A549 (cell line): ENCODE results near the gene VSTM1. TPM values are rescaled to one million over a fixed set of nuclear protein-coding genes. Genes with fewer than 3 reads are reported as not detected.

Experiments
- ATAC-seq, 2 experiments: fragments of 200-7000 bp in 1 of 2; fragments of >200 bp in 1 of 2; cut with Nextera tagmentation in 1 of 2; cut with Tn5 transposase in 1 of 2; 3 replicates each; pipeline versions ENCODE4 v1.8.0 to v1.9.1; 2018 to 2020; ENCODE audit warnings: mild to moderate bottlenecking in 1 of 2, moderate library complexity in 1 of 2
- CTCF ChIA-PET: fragments of 300-600 bp; sonication (Branson Sonifier 250); formaldehyde crosslinking; extraction: SDS; loops from one replicate; lab custom pipeline; 2021; ENCODE audit warnings: antibody characterized with exemption, inconsistent platforms; lab: Yijun Ruan, JAX
- POLR2A ChIA-PET: fragments of 350-600 bp; formaldehyde crosslinking; extraction: SDS; loops from one replicate; lab custom pipeline; 2021; ENCODE audit warnings: antibody characterized with exemption, inconsistent platforms; lab: Yijun Ruan, JAX
- DNase-seq, 2 experiments: peaks; one replicate each; pipeline versions ENCODE4 v3.0.0 to v3.0.0-alpha.2; 2011 to 2016; ENCODE audit warnings: low read depth in 1 of 2, low spot score in 1 of 2
- FAIRE-seq: peaks from 2 replicates; lab custom pipeline; 2011; peaks lifted over from hg19 to GRCh38; lab: Jason Lieb, UNC
- H3K27ac ChIP-seq, 2 experiments: fragments of >200 bp; sonication (Bioruptor Twin); formaldehyde crosslinking; 3 replicates each; pipeline ENCODE4 v1.5.1; 2016 to 2017
- H3K4me1 ChIP-seq: fragments of >200 bp; sonication (Bioruptor Twin); formaldehyde crosslinking; 3 replicates; pipeline ENCODE4 v1.6.1; 2016
- H3K4me2 ChIP-seq: fragments of >200 bp; sonication (Bioruptor Twin); formaldehyde crosslinking; 3 replicates; pipeline ENCODE4 v1.6.1; 2016
- H3K4me3 ChIP-seq: fragments of >200 bp; sonication (Bioruptor Twin); formaldehyde crosslinking; 3 replicates; pipeline ENCODE4 v1.5.1; 2016
- H3K9me3 ChIP-seq: fragments of >200 bp; sonication (Bioruptor Twin); formaldehyde crosslinking; 3 replicates; pipeline ENCODE4 v1.6.1; 2016
- CBX8 ChIP-seq: fragments of 200-600 bp; sonication (generic); IDR thresholded peaks from 2 replicates; pipeline ENCODE4 v1.6.1; 2016
- EHF ChIP-seq: fragments of 250-450 bp; sonication (Bioruptor Pico); IDR thresholded peaks from 2 replicates; pipeline ENCODE4 v1.5.0; 2020; ENCODE audit warnings: mild to moderate bottlenecking
- FOSB ChIP-seq: fragments of 250-450 bp; sonication (Bioruptor Pico); IDR thresholded peaks from 2 replicates; pipeline ENCODE4 v1.5.0; 2020; ENCODE audit warnings: mild to moderate bottlenecking, moderate library complexity
- HDAC2 ChIP-seq: fragments of 200-600 bp; sonication (generic); IDR thresholded peaks from 2 replicates; pipeline ENCODE4 v1.6.1; 2016
- HOXB13 ChIP-seq: fragments of 250-450 bp; sonication (Bioruptor Pico); IDR thresholded peaks from 2 replicates; pipeline ENCODE4 v1.5.0; 2020; ENCODE audit warnings: low read depth, mild to moderate bottlenecking, moderate library complexity
- JUNB ChIP-seq: fragments of >200 bp; sonication (Bioruptor Twin); formaldehyde crosslinking; IDR thresholded peaks from 2 replicates; pipeline ENCODE4 v1.6.1; 2016
- KDM5A ChIP-seq: fragments of 200-600 bp; sonication (generic); IDR thresholded peaks from 2 replicates; pipeline ENCODE4 v1.6.1; 2016; ENCODE audit warnings: antibody characterized with exemption, mild to moderate bottlenecking
- MYC ChIP-seq: IDR thresholded peaks from 2 replicates; pipeline ENCODE4 v1.6.1; 2012; ENCODE audit warnings: mild to moderate bottlenecking, inconsistent platforms, low read length, improper control_type of control experiment, borderline replicate concordance
- NFE2L2 ChIP-seq: fragments of 150-350 bp; conservative IDR thresholded peaks from 2 replicates; pipeline ENCODE4 v1.6.1; 2014; ENCODE audit warnings: low read length
- POLR2A ChIP-seq: IDR thresholded peaks from 2 replicates; pipeline ENCODE4 v1.6.1; 2012; ENCODE audit warnings: mild to moderate bottlenecking, low read length
- RAD21 ChIP-seq, 2 experiments: fragments of >200 bp in 1 of 2; sonication (Bioruptor Twin) in 1 of 2; formaldehyde crosslinking in 1 of 2; IDR thresholded peaks in 1 of 2; conservative IDR thresholded peaks in 1 of 2; 2 replicates in 1 of 2; 3 replicates in 1 of 2; pipeline ENCODE4 v1.6.1; 2012 to 2018; ENCODE audit warnings: inconsistent platforms in 1 of 2
- RARB ChIP-seq: fragments of 250-450 bp; sonication (Bioruptor Pico); IDR thresholded peaks from 2 replicates; pipeline ENCODE4 v1.8.0; 2021; ENCODE audit warnings: mild to moderate bottlenecking, moderate library complexity
- RNF2 ChIP-seq: fragments of 200-600 bp; sonication (generic); IDR thresholded peaks from 2 replicates; pipeline ENCODE4 v1.6.1; 2016; ENCODE audit warnings: low read depth, mild to moderate bottlenecking, antibody characterized with exemption, moderate library complexity, borderline replicate concordance
- ZFP36 ChIP-seq: fragments of 450-650 bp; IDR thresholded peaks from 2 replicates; pipeline ENCODE4 v1.6.1; 2014; ENCODE audit warnings: borderline replicate concordance; ENCODE audit not compliant: partially characterized antibody
- ZSCAN20 ChIP-seq: fragments of 250-450 bp; sonication (Bioruptor Pico); IDR thresholded peaks from 2 replicates; pipeline ENCODE4 v1.8.0; 2022; ENCODE audit warnings: mild to moderate bottlenecking, moderate library complexity
- WGBS: methylation state at CpG from one replicate; pipeline ENCODE4 v1.1.6; 2017; ENCODE audit errors: missing lambda C conversion rate; 5-methylcytosine and 5-hydroxymethylcytosine counted together
- polyA plus RNA-seq, 4 experiments: library from polyadenylated mRNA; depleted of rRNA in 3 of 4; stranded (reverse); fragments of >200 nt; fragmentation: RNase III in 1 of 4; extraction: RNeasy Plus Mini Kit Qiagen cat#74134 plus additional on column Dnase treatment in 1 of 4; gene quantifications; 2 replicates in 3 of 4; 3 replicates in 1 of 4; pipeline ENCODE4 v1.2.3, GENCODE V29; 2011 to 2017
- TF ChIP-seq, protein P1 (sequence below): fragments of 250-450 bp; sonication (Bioruptor Pico); IDR thresholded peaks from 2 replicates; pipeline ENCODE4 v1.5.0; 2020; ENCODE audit warnings: low read depth, mild to moderate bottlenecking, moderate library complexity
- TF ChIP-seq, protein P2 (sequence below): IDR thresholded peaks from 2 replicates; pipeline ENCODE4 v1.6.1; 2012; ENCODE audit warnings: low read depth, borderline replicate concordance
- TF ChIP-seq, protein P3 (sequence below): IDR thresholded peaks from 2 replicates; pipeline ENCODE4 v1.6.1; 2012
- TF ChIP-seq, protein P4 (sequence below): fragments of 250-450 bp; sonication (Bioruptor Pico); IDR thresholded peaks from 2 replicates; pipeline ENCODE4 v1.5.0; 2021; ENCODE audit warnings: mild to moderate bottlenecking, moderate library complexity, borderline replicate concordance
- TF ChIP-seq, protein P5 (sequence below): fragments of 150-350 bp; IDR thresholded peaks from 2 replicates; pipeline ENCODE4 v1.6.1; 2014; ENCODE audit warnings: low read depth, mild to moderate bottlenecking, low read length

Gene VSTM1
- polyA plus RNA-seq, 2 of the 4 experiments (the other 2 are of a cell fraction), result 0.25 to 0.50 TPM

DNA sequence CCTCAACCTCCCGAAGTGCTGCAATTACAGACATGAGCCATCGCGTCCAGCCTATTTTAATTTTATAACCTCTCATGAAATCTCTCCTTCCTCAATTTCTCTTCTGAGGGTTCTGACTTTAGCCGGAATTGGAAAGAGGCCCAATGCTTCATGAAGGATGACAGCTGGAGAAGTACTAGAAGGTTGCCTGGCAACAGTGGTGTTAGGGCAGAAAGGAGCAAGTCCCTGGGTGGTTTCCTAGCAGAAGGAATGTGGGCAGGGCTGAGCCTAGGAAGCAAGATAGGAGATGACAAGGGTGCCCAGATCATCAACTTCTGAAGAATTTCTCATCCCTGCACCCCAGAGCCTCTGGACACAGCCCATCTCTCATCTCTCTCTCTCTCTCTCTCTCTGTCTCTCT is 46.4 kb downstream of the VSTM1 start:
- WGBS, result 92% methylated on average over 4 of the region's 4 CpGs
- peak; percentile 50 to 88 for DNase-seq

DNA sequence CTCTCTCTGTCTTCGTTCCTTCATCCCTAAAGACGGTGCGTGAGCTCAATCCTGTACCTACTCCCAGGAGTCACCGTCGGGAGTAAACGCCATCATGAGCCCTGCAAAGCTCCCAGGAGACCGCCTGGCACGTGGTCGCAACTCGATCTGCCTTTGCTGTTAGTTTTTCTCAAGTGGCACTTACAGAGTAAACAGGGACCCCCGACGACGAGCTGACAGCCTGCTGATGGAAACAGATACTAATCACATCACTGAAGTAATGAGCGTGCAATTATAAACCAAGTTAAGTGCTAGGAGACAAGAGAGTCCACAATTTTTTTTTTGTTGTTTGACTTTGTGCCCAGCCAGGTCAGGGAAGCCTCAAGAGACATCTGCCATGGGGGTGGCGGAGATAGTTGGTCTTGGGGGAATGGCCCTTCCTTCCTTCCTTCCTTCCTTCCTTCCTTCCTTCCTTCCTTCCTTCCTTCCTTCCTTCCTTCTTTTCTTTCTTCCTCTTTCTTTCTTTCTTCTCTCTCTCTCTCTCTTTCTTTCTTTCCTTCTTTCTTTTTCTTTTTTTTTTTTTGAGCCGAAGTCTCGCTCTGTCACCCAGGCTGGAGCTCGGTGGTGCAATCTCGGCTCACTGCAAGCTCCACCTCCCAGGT is 48.7 kb downstream of the VSTM1 start:
- ATAC-seq (no peak), FAIRE-seq (no peak), DNase-seq (no peak)
- TF ChIP-seq KDM5A, result no peak
- TF ChIP-seq ZSCAN20 (CRISPR knock-in tag), result no peak
- no peak for TF ChIP-seq POLR2A
- TF ChIP-seq HDAC2, result no peak
- TF ChIP-seq JUNB, result no peak
- CTCF ChIA-PET, result interaction anchor here (0.6 to 4.4 kb wide), 5 partner anchors 8 to 249 kb away, joined by 3 to 31 read pairs (median 5); no protein-coding TSS in a partner anchor
- no peak overlapping the region for H3K4me2 ChIP-seq
- no peak overlapping the region for H3K4me3 ChIP-seq
- peaks cover 11% of the 10 kb centered on the region for H3K9me3 ChIP-seq
- POLR2A ChIA-PET, result no interaction called here
- peak overlapping the region; percentile 58 to 92 for H3K27ac ChIP-seq
- peaks cover 32% of the 10 kb centered on the region for H3K4me1 ChIP-seq
- WGBS, result 75% methylated on average over 19 of the region's 19 CpGs

More for the DNA sequence above, 46.4 kb downstream of the VSTM1 start:
- TF ChIP-seq NFE2L2 (no peak), HDAC2 (no peak)
- TF ChIP-seq, protein P1, sequence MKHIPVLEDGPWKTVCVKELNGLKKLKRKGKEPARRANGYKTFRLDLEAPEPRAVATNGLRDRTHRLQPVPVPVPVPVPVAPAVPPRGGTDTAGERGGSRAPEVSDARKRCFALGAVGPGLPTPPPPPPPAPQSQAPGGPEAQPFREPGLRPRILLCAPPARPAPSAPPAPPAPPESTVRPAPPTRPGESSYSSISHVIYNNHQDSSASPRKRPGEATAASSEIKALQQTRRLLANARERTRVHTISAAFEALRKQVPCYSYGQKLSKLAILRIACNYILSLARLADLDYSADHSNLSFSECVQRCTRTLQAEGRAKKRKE (CRISPR knock-in tag), result 0 out of 2 replicates have a peak, but pooled peaks have one; percentile 5
- Histone ChIP-seq H3K27ac (peak overlapping the region; percentile 85 to 92; a peak in 4 of 6 replicates), H3K4me1 (peaks cover 34% of the 10 kb centered on the region), H3K4me2 (no peak overlapping the region), H3K4me3 (no peak overlapping the region), H3K9me3 (peaks cover 11% of the 10 kb centered on the region)
- ATAC-seq (peak in 1 of 2 experiments; percentile 15; a peak in 3 of 6 replicates), FAIRE-seq (peak; percentile 93)
- ChIA-PET POLR2A (interaction anchor here (0.7 to 0.8 kb wide), 3 partner anchors 26 to 151 kb away, joined by 3 to 10 read pairs (median 4); partner anchors contain the start of gene CACNG6), CTCF (interaction anchor here (0.9 to 3.1 kb wide), 10 partner anchors 8 to 208 kb away, joined by 3 to 10 read pairs (median 4); partner anchors contain the start of gene CACNG6)

DNA sequence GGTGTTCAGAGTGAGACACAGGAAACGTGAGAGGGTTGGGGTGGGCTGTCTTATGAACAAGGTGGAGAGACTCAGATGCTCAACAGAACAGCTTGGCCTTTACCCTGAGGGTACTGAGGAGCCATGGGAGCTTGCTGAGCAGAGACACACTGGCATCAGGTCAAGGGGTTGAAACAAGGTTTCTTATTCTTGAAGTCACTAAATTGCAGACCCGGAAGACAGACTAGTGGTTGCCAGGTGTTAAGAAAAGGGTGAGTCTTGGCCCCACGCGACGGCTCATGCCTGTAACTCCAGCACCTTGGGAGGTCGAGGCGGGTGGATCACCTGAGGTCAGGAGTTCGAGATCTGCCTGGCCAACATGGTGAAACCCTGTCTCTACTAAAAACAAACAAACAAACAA is 49.8 kb downstream of the VSTM1 start:
- 74% methylated on average over 8 of the region's 8 CpGs for WGBS
- POLR2A ChIA-PET, result no interaction called here
- H3K9me3 ChIP-seq, result peaks cover 11% of the 10 kb centered on the region
- H3K4me2 ChIP-seq, result no peak overlapping the region
- H3K4me3 ChIP-seq, result no peak overlapping the region
- peak overlapping the region; percentile 58 to 92 for H3K27ac ChIP-seq
- ATAC-seq (peak in 1 of 2 experiments; percentile 17; a peak in 3 of 6 replicates), FAIRE-seq (peak; percentile 23), DNase-seq (peak in 1 of 2 experiments; percentile 74)
- H3K4me1 ChIP-seq, result peaks cover 32% of the 10 kb centered on the region
- TF ChIP-seq NFE2L2, result no peak
- TF ChIP-seq, protein P2, sequence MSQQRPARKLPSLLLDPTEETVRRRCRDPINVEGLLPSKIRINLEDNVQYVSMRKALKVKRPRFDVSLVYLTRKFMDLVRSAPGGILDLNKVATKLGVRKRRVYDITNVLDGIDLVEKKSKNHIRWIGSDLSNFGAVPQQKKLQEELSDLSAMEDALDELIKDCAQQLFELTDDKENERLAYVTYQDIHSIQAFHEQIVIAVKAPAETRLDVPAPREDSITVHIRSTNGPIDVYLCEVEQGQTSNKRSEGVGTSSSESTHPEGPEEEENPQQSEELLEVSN, result 0 out of 2 replicates have a peak, but pooled peaks have one; percentile 20
- TF ChIP-seq HOXB13 (CRISPR knock-in tag), result 0 out of 2 replicates have a peak, but pooled peaks have one; percentile 11
- TF ChIP-seq, all 56 proteins: peak for 2
- CTCF ChIA-PET, result interaction anchor here (0.9 to 4.4 kb wide), 3 partner anchors 9 to 20 kb away, joined by 3 to 31 read pairs (median 7); no protein-coding TSS in a partner anchor

DNA sequence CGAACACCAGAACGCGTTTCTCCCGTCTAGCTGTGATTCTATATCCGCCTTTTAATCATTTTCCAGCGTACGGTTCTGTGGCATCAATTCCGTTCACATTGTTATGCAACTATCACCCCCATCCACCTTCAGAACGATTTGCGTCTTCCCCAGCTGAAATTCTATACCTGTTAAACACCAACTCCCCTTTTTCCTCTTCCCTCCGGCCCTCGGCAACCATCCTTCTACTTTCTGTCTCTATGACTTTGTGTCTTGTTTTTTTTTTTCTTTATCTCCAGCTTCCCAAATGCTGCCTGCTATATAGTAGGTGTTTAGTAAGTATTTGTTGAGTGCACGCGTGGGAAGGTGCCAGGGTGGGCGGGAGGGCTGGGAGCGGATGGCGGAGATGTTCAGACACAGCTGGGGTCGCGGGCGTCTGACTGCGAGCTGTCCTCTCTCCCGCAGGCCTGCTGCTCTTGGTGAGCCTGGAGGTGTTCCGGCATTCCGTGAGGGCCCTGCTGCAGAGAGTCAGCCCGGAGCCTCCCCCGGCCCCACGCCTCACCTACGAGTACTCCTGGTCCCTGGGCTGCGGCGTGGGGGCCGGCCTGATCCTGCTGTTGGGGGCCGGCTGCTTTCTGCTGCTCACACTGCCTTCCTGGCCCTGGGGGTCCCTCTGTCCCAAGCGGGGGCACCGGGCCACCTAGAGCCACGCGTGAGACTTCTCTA is 52.0 kb downstream of the VSTM1 start:
- Histone ChIP-seq H3K4me3 (no peak overlapping the region), H3K27ac (peak overlapping the region; percentile 38 to 92), H3K4me2 (no peak overlapping the region)
- ATAC-seq, result no peak
- 82% methylated on average over 36 of the region's 36 CpGs for WGBS
- CTCF ChIA-PET, result interaction anchor here (1.3 to 4.4 kb wide), 4 partner anchors 12 to 203 kb away, joined by 3 to 31 read pairs (median 3); no protein-coding TSS in a partner anchor
- TF ChIP-seq EHF (CRISPR knock-in tag), result no peak
- no peak for TF ChIP-seq CBX8
- TF ChIP-seq, protein P3, sequence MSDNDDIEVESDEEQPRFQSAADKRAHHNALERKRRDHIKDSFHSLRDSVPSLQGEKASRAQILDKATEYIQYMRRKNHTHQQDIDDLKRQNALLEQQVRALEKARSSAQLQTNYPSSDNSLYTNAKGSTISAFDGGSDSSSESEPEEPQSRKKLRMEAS, result no peak
- TF ChIP-seq RARB (CRISPR knock-in tag), result no peak
- TF ChIP-seq RNF2, result no peak
- no peak for TF ChIP-seq ZFP36
- no peak for TF ChIP-seq FOSB (CRISPR knock-in tag)
- TF ChIP-seq, protein P4, sequence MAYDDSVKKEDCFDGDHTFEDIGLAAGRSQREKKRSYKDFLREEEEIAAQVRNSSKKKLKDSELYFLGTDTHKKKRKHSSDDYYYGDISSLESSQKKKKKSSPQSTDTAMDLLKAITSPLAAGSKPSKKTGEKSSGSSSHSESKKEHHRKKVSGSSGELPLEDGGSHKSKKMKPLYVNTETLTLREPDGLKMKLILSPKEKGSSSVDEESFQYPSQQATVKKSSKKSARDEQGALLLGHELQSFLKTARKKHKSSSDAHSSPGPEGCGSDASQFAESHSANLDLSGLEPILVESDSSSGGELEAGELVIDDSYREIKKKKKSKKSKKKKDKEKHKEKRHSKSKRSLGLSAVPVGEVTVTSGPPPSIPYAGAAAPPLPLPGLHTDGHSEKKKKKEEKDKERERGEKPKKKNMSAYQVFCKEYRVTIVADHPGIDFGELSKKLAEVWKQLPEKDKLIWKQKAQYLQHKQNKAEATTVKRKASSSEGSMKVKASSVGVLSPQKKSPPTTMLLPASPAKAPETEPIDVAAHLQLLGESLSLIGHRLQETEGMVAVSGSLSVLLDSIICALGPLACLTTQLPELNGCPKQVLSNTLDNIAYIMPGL (CRISPR knock-in tag), result no peak
- TF ChIP-seq MYC, result no peak
- TF ChIP-seq, protein P5, sequence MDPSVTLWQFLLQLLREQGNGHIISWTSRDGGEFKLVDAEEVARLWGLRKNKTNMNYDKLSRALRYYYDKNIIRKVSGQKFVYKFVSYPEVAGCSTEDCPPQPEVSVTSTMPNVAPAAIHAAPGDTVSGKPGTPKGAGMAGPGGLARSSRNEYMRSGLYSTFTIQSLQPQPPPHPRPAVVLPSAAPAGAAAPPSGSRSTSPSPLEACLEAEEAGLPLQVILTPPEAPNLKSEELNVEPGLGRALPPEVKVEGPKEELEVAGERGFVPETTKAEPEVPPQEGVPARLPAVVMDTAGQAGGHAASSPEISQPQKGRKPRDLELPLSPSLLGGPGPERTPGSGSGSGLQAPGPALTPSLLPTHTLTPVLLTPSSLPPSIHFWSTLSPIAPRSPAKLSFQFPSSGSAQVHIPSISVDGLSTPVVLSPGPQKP, result no peak
- TF ChIP-seq, protein P1 (CRISPR knock-in tag), result no peak
- no peak for TF ChIP-seq RAD21 (conservative IDR thresholded peaks at IDR 0.05 in 1 of 2, IDR thresholded peaks at IDR 0.05 in 1 of 2)
- TF ChIP-seq, all 56 proteins: peak for 0
- Histone ChIP-seq H3K9me3 (no peaks in the 10 kb centered on the region), H3K4me1 (peaks cover 46% of the 10 kb centered on the region)
- DNase-seq (no peak), FAIRE-seq (no peak)
- POLR2A ChIA-PET, result interaction anchor here (0.9 kb wide), 1 partner anchor 33 kb away, joined by 14 read pairs; no protein-coding TSS in a partner anchor
